Measurements from ENCODE around the gene RGS8. TPM values are rescaled to one million over a fixed set of nuclear protein-coding genes. Genes with fewer than 3 reads are reported as not detected.

The RGS8 gene
- total and polyA plus RNA-seq, 10 of the 15 experiments (the other 5 are each of a cell fraction or from before 2014, with no cell fraction given): 0.03 to 0.62 (median 0.33) TPM

- TF ChIP-seq ZNF687 (IDR thresholded peaks at IDR 0.05) (no peak), FOS (IDR thresholded peaks at IDR 0.05; ENCODE audit: borderline replicate concordance, extremely low read depth, insufficient read length) (no peak), SMAD5 (IDR thresholded peaks at IDR 0.05; ENCODE audit: low read depth) (no peak), SIX5 (IDR thresholded peaks at IDR 0.05; ENCODE audit: low read depth, low read length, severe bottlenecking) (no peak), ATF7 (IDR thresholded peaks at IDR 0.05; ENCODE audit: low read depth) (no peak), MEF2B (IDR thresholded peaks at IDR 0.05; ENCODE audit: partially characterized antibody, poor library complexity, severe bottlenecking) (no peak), PAX5 (IDR thresholded peaks at IDR 0.05; ENCODE audit: borderline replicate concordance, low read depth, low read length) (no peak), SP1 (IDR thresholded peaks at IDR 0.05; ENCODE audit: low read depth, low read length) (no peak), ATF3 (IDR thresholded peaks at IDR 0.05; ENCODE audit: borderline replicate concordance, extremely low read depth, low read depth, low read length) (no peak), DPF2 (IDR thresholded peaks at IDR 0.05) (no peak), KLF5 (IDR thresholded peaks at IDR 0.05; ENCODE audit: partially characterized antibody) (no peak)
Observed at GRCh38 chr1:182709225-182709764, 24.9 kb upstream of the RGS8 start (continued).

Measured in GM12878 (cell line).